ENCODE results near the gene LHFPL2. TPM values are rescaled to one million over a fixed set of nuclear protein-coding genes. Genes with fewer than 3 reads are reported as not detected.
"Not testable (repeated sequence)": the region's sequence is repeated elsewhere in the genome, so short reads cannot be mapped to it uniquely, and the experiment has no call there.

The LHFPL2 gene
- total RNA-seq: 10 to 100 TPM; 15.5 to 18.7 TPM

GRCh38 chr5:78648359-78649210 is at the start of gene LHFPL2:
TSS of gene LHFPL2 (minus strand) at chr5:78648772. CDS start at chr5:78510213, 138,559 bp downstream.
- Histone ChIP-seq H3K27me3 (no peaks in the 10 kb centered on the region), H3K27ac (peak within 1 kb of the TSS; percentile 92 to 97 (median 96)), H3K4me1 (peaks cover 19% of the 10 kb centered on the region), H3K9me3 (no peaks in the 10 kb centered on the region), H3K4me3 (peak within 1 kb of the TSS; percentile 69 to 84), H3K36me3 (replicated peaks in 1 of 2; ENCODE audit: insufficient read depth in 1 of 2, low read depth in 2 of 2) (no peaks in the 10 kb centered on the region)
- ATAC-seq: peak; percentile 83
- intact Hi-C loops (cut with DNase I): no loop called here
- WGBS, 2 donors: 0% methylated on average over 3 to 72 of the region's 112 CpGs
- peak; percentile 77 to 87 (median 80) for DNase-seq
- TF ChIP-seq POLR2A (IDR thresholded peaks at IDR 0.05): peak; percentile 43 to 76 (median 68)
- TF ChIP-seq CTCF (IDR thresholded peaks at IDR 0.05): no peak

GRCh38 chr5:78696637-78697036 is 48.1 kb upstream of the LHFPL2 start:
- no peak overlapping the region for H3K27ac ChIP-seq
- H3K4me1 ChIP-seq: peaks cover 3% of the 10 kb centered on the region
- H3K4me3 ChIP-seq: no peak overlapping the region
- no peaks in the 10 kb centered on the region for H3K9me3 ChIP-seq
- ATAC-seq (no peak), DNase-seq (no peak)
- TF ChIP-seq CTCF (IDR thresholded peaks at IDR 0.05): no peak
- no peak for TF ChIP-seq POLR2A (IDR thresholded peaks at IDR 0.05)
- intact Hi-C loops (cut with DNase I): no loop called here
- no peaks in the 10 kb centered on the region for H3K36me3 ChIP-seq (replicated peaks in 1 of 2; ENCODE audit: insufficient read depth in 1 of 2, low read depth in 2 of 2)
- H3K27me3 ChIP-seq: no peaks in the 10 kb centered on the region

GRCh38 chr5:78696052-78696451 is 47.5 kb upstream of the LHFPL2 start:
- H3K36me3 ChIP-seq (replicated peaks in 1 of 2; ENCODE audit: insufficient read depth in 1 of 2, low read depth in 2 of 2); H3K27me3 ChIP-seq; H3K4me3 ChIP-seq; H3K27ac ChIP-seq; ATAC-seq; DNase-seq; H3K9me3 ChIP-seq; intact Hi-C loops (cut with DNase I); H3K4me1 ChIP-seq: not testable (repeated sequence)
- 77 to 81% methylated on average over 4 of the region's 4 CpGs for WGBS, 2 donors

GRCh38 chr5:78693339-78693738 is 44.8 kb upstream of the LHFPL2 start:
- H3K27me3 ChIP-seq: no peaks in the 10 kb centered on the region
- H3K4me3 ChIP-seq: no peak overlapping the region
- TF ChIP-seq CTCF (IDR thresholded peaks at IDR 0.05) (no peak), POLR2A (IDR thresholded peaks at IDR 0.05) (no peak)
- ATAC-seq: no peak
- no peaks in the 10 kb centered on the region for H3K4me1 ChIP-seq
- no peaks in the 10 kb centered on the region for H3K36me3 ChIP-seq (replicated peaks in 1 of 2; ENCODE audit: insufficient read depth in 1 of 2, low read depth in 2 of 2)
- no peak overlapping the region for H3K27ac ChIP-seq
- no peak for DNase-seq
- intact Hi-C loops (cut with DNase I): no loop called here
- H3K9me3 ChIP-seq: no peaks in the 10 kb centered on the region

- no peaks in the 10 kb centered on the region for H3K9me3 ChIP-seq
- H3K4me3 ChIP-seq: no peak overlapping the region
- H3K36me3 ChIP-seq (replicated peaks in 1 of 2; ENCODE audit: insufficient read depth in 1 of 2, low read depth in 2 of 2): no peaks in the 10 kb centered on the region
- no peak overlapping the region for H3K27ac ChIP-seq
- intact Hi-C loops (cut with DNase I): no loop called here
- no peaks in the 10 kb centered on the region for H3K4me1 ChIP-seq
- no peaks in the 10 kb centered on the region for H3K27me3 ChIP-seq
- WGBS, 2 donors: 82 to 90% methylated on average over 2 of the region's 2 CpGs
- no peak for TF ChIP-seq POLR2A (IDR thresholded peaks at IDR 0.05)
- TF ChIP-seq CTCF (IDR thresholded peaks at IDR 0.05): no peak
- DNase-seq (no peak), ATAC-seq (no peak)
These were observed 42.8 kb upstream of the LHFPL2 start for GRCh38 chr5:78691084-78691960.

All from body of pancreas (tissue), 4 donors.